Endothelial cell of umbilical vein (primary cell): Measurements from ENCODE around the gene LMAN1L. TPM values are rescaled to one million over a fixed set of nuclear protein-coding genes. Genes with fewer than 3 reads are reported as not detected.

Experiments used
- BruUV-seq: library from RNA; stranded (reverse); fragments of 400-500 nt; replicated peaks from 2 replicates; lab custom pipeline; 2021; lab: Mats Ljungman, UMichigan
- CTCF ChIA-PET: fragments of 300-600, 350-600 bp; sonication (Branson Sonifier 250); formaldehyde crosslinking; loops from one replicate; lab custom pipeline; 2021; ENCODE audit warnings: antibody characterized with exemption, inconsistent platforms; lab: Charles Lee
- POLR2A ChIA-PET: fragments of 300-600, 350-600 bp; sonication (Branson Sonifier 250); formaldehyde crosslinking; loops from one replicate; lab custom pipeline; 2021; ENCODE audit warnings: antibody characterized with exemption, inconsistent platforms; lab: Charles Lee
- DNase-seq: peaks from one replicate; pipeline ENCODE4 v3.0.0-alpha.2; 2011; ENCODE audit warnings: low read depth, low spot score
- FAIRE-seq: peaks from 2 replicates; lab custom pipeline; 2011; peaks lifted over from hg19 to GRCh38; lab: Jason Lieb, UNC
- H2AFZ ChIP-seq: 2 replicates; pipeline ENCODE4 v1.6.0; 2012; ENCODE audit warnings: low read depth, low read length, control low read depth, inconsistent platforms
- H3K27ac ChIP-seq: 2 replicates; pipeline ENCODE4 v1.5.1; 2011; ENCODE audit warnings: low read depth, mild to moderate bottlenecking, control low read depth, low read length, moderate library complexity; ENCODE audit not compliant: insufficient read depth
- H3K27me3 ChIP-seq, 2 experiments: 2 replicates each; pipeline versions ENCODE4 v1.6.0 to v1.6.1; 2011; ENCODE audit warnings: low read length in 2 of 2, mixed read lengths in 1 of 2; ENCODE audit not compliant: control insufficient read depth in 2 of 2, insufficient read depth in 2 of 2
- H3K36me3 ChIP-seq, 2 experiments: 2 replicates in 1 of 2; 3 replicates in 1 of 2; pipeline ENCODE4 v1.5.1; 2011; ENCODE audit warnings: low read length in 2 of 2, mild to moderate bottlenecking in 1 of 2, moderate library complexity in 1 of 2; ENCODE audit not compliant: control insufficient read depth in 2 of 2, insufficient read depth in 2 of 2; ENCODE audit errors: extremely low read depth in 1 of 2
- H3K4me1 ChIP-seq: 3 replicates; pipeline ENCODE4 v1.5.1; 2011; ENCODE audit warnings: mild to moderate bottlenecking, low read length; ENCODE audit not compliant: control insufficient read depth, insufficient read depth; ENCODE audit errors: extremely low read depth
- H3K4me2 ChIP-seq: 2 replicates; pipeline ENCODE4 v1.6.1; 2011; ENCODE audit warnings: low read length, control low read depth, mixed read lengths; ENCODE audit not compliant: insufficient read depth
- H3K4me3 ChIP-seq, 3 experiments: fragments of 200-600 bp in 1 of 3; sonication (generic), shearing (Covaris generic) in 1 of 3; replicated peaks in 1 of 3; 2 replicates each; pipeline ENCODE4 v1.5.1; 2011 to 2016; ENCODE audit warnings: control low read depth in 3 of 3, low read length in 3 of 3, mild to moderate bottlenecking in 2 of 3, inconsistent platforms in 1 of 3, low read depth in 1 of 3, moderate library complexity in 1 of 3; ENCODE audit not compliant: insufficient read depth in 1 of 3
- H3K79me2 ChIP-seq: 2 replicates; pipeline ENCODE4 v1.6.0; 2012; ENCODE audit warnings: low read length, inconsistent platforms; ENCODE audit not compliant: control insufficient read depth, insufficient read depth
- H3K9ac ChIP-seq: replicated peaks from 2 replicates; pipeline ENCODE3; 2011; ENCODE audit warnings: low read length, control low read depth; ENCODE audit not compliant: insufficient read depth; ENCODE audit errors: extremely low read depth
- H3K9me1 ChIP-seq: replicated peaks from 3 replicates; pipeline ENCODE4 v1.6.0; 2011; ENCODE audit warnings: mild to moderate bottlenecking, low read length; ENCODE audit not compliant: control insufficient read depth, insufficient read depth; ENCODE audit errors: extremely low read depth
- H3K9me3 ChIP-seq: replicated peaks from 2 replicates; pipeline ENCODE4 v1.5.1; 2012; ENCODE audit warnings: low read length, inconsistent platforms; ENCODE audit not compliant: control insufficient read depth, insufficient read depth
- H4K20me1 ChIP-seq: replicated peaks from 2 replicates; pipeline ENCODE3; 2011; ENCODE audit warnings: mild to moderate bottlenecking, low read length; ENCODE audit not compliant: control insufficient read depth, insufficient read depth; ENCODE audit errors: extremely low read depth
- EZH2 ChIP-seq: IDR thresholded peaks from 2 replicates; pipeline ENCODE4 v1.6.1; 2012; ENCODE audit warnings: borderline replicate concordance, low read depth, mild to moderate bottlenecking, moderate library complexity, low read length, inconsistent platforms; ENCODE audit not compliant: severe bottlenecking
- FOS ChIP-seq: IDR thresholded peaks from 2 replicates; pipeline ENCODE4 v1.6.1; 2011; ENCODE audit warnings: mild to moderate bottlenecking, low read length, moderate library complexity, borderline replicate concordance; ENCODE audit not compliant: insufficient read depth
- GATA2 ChIP-seq: IDR thresholded peaks from 2 replicates; pipeline ENCODE4 v1.7.0; 2011; ENCODE audit warnings: low read depth, mild to moderate bottlenecking, moderate library complexity, mixed read lengths, low read length; ENCODE audit not compliant: insufficient read length, insufficient read depth
- JUN ChIP-seq: IDR thresholded peaks from 2 replicates; pipeline ENCODE4 v1.6.1; 2011; ENCODE audit warnings: borderline replicate concordance, low read depth; ENCODE audit not compliant: insufficient read length, insufficient read depth
- MYC ChIP-seq: IDR thresholded peaks from one replicate; pipeline ENCODE4 v1.6.1; 2011; ENCODE audit warnings: mild to moderate bottlenecking, low read depth, low read length
- POLR2A ChIP-seq: IDR thresholded peaks from 2 replicates; pipeline ENCODE4 v1.6.1; 2012; ENCODE audit warnings: low read depth, mild to moderate bottlenecking, control low read depth, low read length
- POLR2AphosphoS5 ChIP-seq: IDR thresholded peaks from 2 replicates; pipeline ENCODE4 v1.6.1; 2012; ENCODE audit warnings: low read depth, mild to moderate bottlenecking, control low read depth, low read length, moderate library complexity; ENCODE audit not compliant: insufficient read depth
- dilution Hi-C: fragments of 300-500 bp; cut with MboI; formaldehyde crosslinking; loops from one replicate; pipeline ENCODE4 v1.15.0; 2019; ENCODE audit warnings: low sequenced_read_pairs; ENCODE audit not compliant: extremely low pct_ligation_motif_present
- intact Hi-C: fragments of 100-400 bp; cut with micrococcal nuclease; formaldehyde crosslinking; loops from one replicate; pipeline ENCODE4 v1.10.0; 2022
- polyA plus RNA-seq, 4 experiments: library from polyadenylated mRNA; depleted of rRNA in 3 of 4; stranded (reverse) in 3 of 4; unstranded in 1 of 4; fragments of >200 nt; gene quantifications; 2 replicates each; pipeline versions ENCODE4 v1.2.1 to v1.2.3, GENCODE V29; 2011 to 2012; ENCODE audit warnings: missing spikeins in 1 of 4
- total RNA-seq: library from RNA; stranded (reverse); gene quantifications from 2 replicates; pipeline ENCODE4 v1.2.3, GENCODE V29; 2021
- TF ChIP-seq, protein P1 (sequence below): IDR thresholded peaks from 2 replicates; pipeline ENCODE4 v1.6.1; 2011; ENCODE audit not compliant: insufficient read depth, insufficient read length
- TF ChIP-seq, protein P2 (sequence below), 2 donors: IDR thresholded peaks; 1 replicate in 1 of 2; 2 replicates in 1 of 2; pipeline ENCODE4 v1.5.1; 2011; ENCODE audit warnings: low read length in 2 of 2, mild to moderate bottlenecking in 2 of 2, moderate library complexity in 2 of 2, control low read depth in 1 of 2, inconsistent platforms in 1 of 2, low read depth in 1 of 2; ENCODE audit not compliant: insufficient read depth in 1 of 2; ENCODE audit errors: extremely low read depth in 1 of 2

The LMAN1L gene
- total and polyA plus RNA-seq, 2 donors (not counting 3 experiments of a cell fraction or from before 2014, with no cell fraction given), result not detected

DNA sequence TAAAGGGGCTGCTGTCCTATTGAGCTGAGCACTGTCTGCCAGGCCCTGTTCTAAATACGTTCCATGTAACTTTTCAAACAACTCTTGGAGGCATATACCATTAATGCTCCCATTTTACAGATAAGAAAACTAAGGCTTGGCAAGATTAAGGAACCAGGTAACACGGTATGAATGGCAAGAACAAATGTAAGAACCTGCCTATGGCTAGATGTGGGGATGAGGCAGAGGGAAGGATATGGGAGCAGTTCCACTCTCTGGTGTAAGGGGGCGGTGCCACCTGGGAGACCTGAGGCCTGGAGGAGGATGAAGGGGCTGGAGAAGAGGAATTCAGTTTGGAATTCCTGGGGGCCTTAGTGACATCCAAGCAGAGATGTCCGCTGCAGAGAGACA lies 3.8 kb upstream of the LMAN1L start:
- FAIRE-seq (no peak), DNase-seq (no peak)
- no peaks in the 10 kb centered on the region for H3K4me1 ChIP-seq
- no peak for TF ChIP-seq POLR2A
- TF ChIP-seq POLR2AphosphoS5, result no peak
- TF ChIP-seq, protein P1, sequence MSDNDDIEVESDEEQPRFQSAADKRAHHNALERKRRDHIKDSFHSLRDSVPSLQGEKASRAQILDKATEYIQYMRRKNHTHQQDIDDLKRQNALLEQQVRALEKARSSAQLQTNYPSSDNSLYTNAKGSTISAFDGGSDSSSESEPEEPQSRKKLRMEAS, result no peak
- intact Hi-C loops (no loop called here), dilution Hi-C loops (no loop called here)
- H3K9me1 ChIP-seq, result no peaks in the 10 kb centered on the region
- no peaks in the 10 kb centered on the region for H3K36me3 ChIP-seq
- no peak overlapping the region for H2AFZ ChIP-seq
- H3K27me3 ChIP-seq, result no peaks in the 10 kb centered on the region
- H3K4me2 ChIP-seq, result no peak overlapping the region
- no TSS peak for BruUV-seq
- CTCF ChIA-PET, result interaction anchor here (1.3 to 2.6 kb wide), 3 partner anchors 8 to 25 kb away, joined by 3 to 7 read pairs (median 6); no protein-coding TSS in a partner anchor
- no peak overlapping the region for H3K4me3 ChIP-seq
- no peaks in the 10 kb centered on the region for H3K79me2 ChIP-seq
- no peak overlapping the region for H3K9ac ChIP-seq
- H3K9me3 ChIP-seq, result no peaks in the 10 kb centered on the region
- POLR2A ChIA-PET, result no interaction called here
- no peaks in the 10 kb centered on the region for H4K20me1 ChIP-seq
- no peak overlapping the region for H3K27ac ChIP-seq

DNA sequence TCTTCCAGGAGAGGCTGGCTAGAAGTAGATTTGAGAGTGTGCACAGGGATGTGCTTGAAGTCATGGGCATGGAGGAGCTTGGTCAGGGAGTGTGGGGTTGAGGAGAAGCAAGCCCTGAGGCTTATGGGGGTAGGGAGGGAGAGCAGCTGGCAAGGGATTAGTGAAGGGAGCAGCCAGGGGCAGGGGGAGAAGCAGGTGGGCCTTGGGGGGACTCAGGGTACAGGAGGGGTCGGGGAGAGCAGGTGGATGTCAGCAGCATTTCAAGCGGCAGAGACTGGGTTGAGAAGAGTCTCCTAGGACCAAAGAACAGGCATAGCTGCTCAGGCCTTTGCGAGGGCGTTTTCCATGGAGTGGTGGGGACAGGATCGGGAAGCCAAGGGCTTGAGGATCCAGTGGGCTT lies 3.4 kb upstream of the LMAN1L start:
- no peak for TF ChIP-seq MYC
- no peak for TF ChIP-seq POLR2A
- no peak for TF ChIP-seq POLR2AphosphoS5
- no peak for TF ChIP-seq EZH2
- no peak for TF ChIP-seq JUN
- TF ChIP-seq FOS, result no peak
- TF ChIP-seq GATA2, result no peak
- TF ChIP-seq, protein P1, result no peak
- TF ChIP-seq, protein P2, sequence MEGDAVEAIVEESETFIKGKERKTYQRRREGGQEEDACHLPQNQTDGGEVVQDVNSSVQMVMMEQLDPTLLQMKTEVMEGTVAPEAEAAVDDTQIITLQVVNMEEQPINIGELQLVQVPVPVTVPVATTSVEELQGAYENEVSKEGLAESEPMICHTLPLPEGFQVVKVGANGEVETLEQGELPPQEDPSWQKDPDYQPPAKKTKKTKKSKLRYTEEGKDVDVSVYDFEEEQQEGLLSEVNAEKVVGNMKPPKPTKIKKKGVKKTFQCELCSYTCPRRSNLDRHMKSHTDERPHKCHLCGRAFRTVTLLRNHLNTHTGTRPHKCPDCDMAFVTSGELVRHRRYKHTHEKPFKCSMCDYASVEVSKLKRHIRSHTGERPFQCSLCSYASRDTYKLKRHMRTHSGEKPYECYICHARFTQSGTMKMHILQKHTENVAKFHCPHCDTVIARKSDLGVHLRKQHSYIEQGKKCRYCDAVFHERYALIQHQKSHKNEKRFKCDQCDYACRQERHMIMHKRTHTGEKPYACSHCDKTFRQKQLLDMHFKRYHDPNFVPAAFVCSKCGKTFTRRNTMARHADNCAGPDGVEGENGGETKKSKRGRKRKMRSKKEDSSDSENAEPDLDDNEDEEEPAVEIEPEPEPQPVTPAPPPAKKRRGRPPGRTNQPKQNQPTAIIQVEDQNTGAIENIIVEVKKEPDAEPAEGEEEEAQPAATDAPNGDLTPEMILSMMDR (IDR thresholded peaks at IDR 0.05; ENCODE audit: extremely low read depth in 1 of 2, insufficient read depth in 1 of 2, low read depth in 1 of 2, low read length in 2 of 2), result no peak
- ChIA-PET CTCF (interaction anchor here (1.3 to 2.6 kb wide), 5 partner anchors 8 to 39 kb away, joined by 3 to 6 read pairs (median 4); no protein-coding TSS in a partner anchor), POLR2A (no interaction called here)
- H3K4me2 ChIP-seq, result no peak overlapping the region
- no peaks in the 10 kb centered on the region for H4K20me1 ChIP-seq
- H3K9ac ChIP-seq, result no peak overlapping the region
- H3K4me3 ChIP-seq, result no peak overlapping the region
- H3K36me3 ChIP-seq, result no peaks in the 10 kb centered on the region
- no peaks in the 10 kb centered on the region for H3K9me1 ChIP-seq
- H2AFZ ChIP-seq, result no peak overlapping the region
- H3K27me3 ChIP-seq, result no peaks in the 10 kb centered on the region
- no peaks in the 10 kb centered on the region for H3K4me1 ChIP-seq
- DNase-seq (no peak), FAIRE-seq (no peak)
- no TSS peak for BruUV-seq
- intact Hi-C loops, result no loop called here
- H3K9me3 ChIP-seq, result no peaks in the 10 kb centered on the region
- no peaks in the 10 kb centered on the region for H3K79me2 ChIP-seq
- H3K27ac ChIP-seq, result no peak overlapping the region
- dilution Hi-C loops, result no loop called here
